K562 (cell line): ENCODE measurements around the gene PRR15L. TPM values are rescaled to one million over a fixed set of nuclear protein-coding genes. Genes with fewer than 3 reads are reported as not detected.

ENCODE experiments used
- BACH1 ChIP-seq: fragments of 200-800 bp; sonication (Bioruptor generic); IDR thresholded peaks from 2 replicates; pipeline ENCODE4 v1.6.1; 2016; ENCODE audit warnings: missing genetic modification characterization, missing compliant biosample characterization
- BRCA1 ChIP-seq, 2 experiments: fragments of 450-650 bp in 1 of 2; sonication (generic) in 1 of 2; formaldehyde crosslinking in 1 of 2; IDR thresholded peaks; 2 replicates each; pipeline versions ENCODE4 v1.5.0 to v1.6.1; 2017 to 2020; ENCODE audit warnings: mild to moderate bottlenecking in 1 of 2, missing genetic modification reagents in 1 of 2
- CC2D1A ChIP-seq: fragments of 450-650 bp; IDR thresholded peaks from 2 replicates; pipeline ENCODE4 v1.6.1; 2017; ENCODE audit warnings: mild to moderate bottlenecking
- CREBBP ChIP-seq: IDR thresholded peaks from one replicate; pipeline ENCODE4 v1.6.1; 2012; ENCODE audit warnings: low read depth, mild to moderate bottlenecking, control low read depth, inconsistent platforms, low read length
- DEAF1 ChIP-seq: fragments of 450-650 bp; formaldehyde crosslinking; IDR thresholded peaks from 2 replicates; pipeline ENCODE4 v1.4.0; 2020; ENCODE audit warnings: mild to moderate bottlenecking, moderate library complexity
- HIVEP1 ChIP-seq: fragments of 250-450 bp; sonication (Bioruptor Pico); IDR thresholded peaks from 2 replicates; pipeline ENCODE4 v1.4.0; 2020; ENCODE audit warnings: mild to moderate bottlenecking
- NCOA1 ChIP-seq: fragments of 450-650 bp; IDR thresholded peaks from 2 replicates; pipeline ENCODE4 v1.6.1; 2016; ENCODE audit warnings: low read depth
- NONO ChIP-seq, 2 experiments: fragments of 200-400 bp in 1 of 2; fragments of 450-650 bp in 1 of 2; formaldehyde crosslinking in 1 of 2; IDR thresholded peaks; 2 replicates each; pipeline ENCODE4 v1.6.1; 2017; ENCODE audit warnings: low read depth in 2 of 2, mild to moderate bottlenecking in 2 of 2, moderate library complexity in 2 of 2, low read length in 1 of 2
- RFX1 ChIP-seq: fragments of 450-650 bp; IDR thresholded peaks from 2 replicates; pipeline ENCODE4 v1.6.1; 2016; ENCODE audit warnings: mild to moderate bottlenecking, moderate library complexity
- SRSF9 ChIP-seq: fragments of 200-400 bp; formaldehyde crosslinking; IDR thresholded peaks from 2 replicates; pipeline ENCODE4 v1.6.1; 2017; ENCODE audit warnings: low read depth, low read length, borderline replicate concordance
- ZBTB1 ChIP-seq: sonication (generic); formaldehyde crosslinking; IDR thresholded peaks from 2 replicates; pipeline ENCODE4 v1.8.1; 2023; ENCODE audit warnings: missing genetic modification reagents, low read depth, mild to moderate bottlenecking, borderline replicate concordance
- ZKSCAN8 ChIP-seq: fragments of 200-800 bp; sonication (Bioruptor generic); IDR thresholded peaks from 2 replicates; pipeline ENCODE4 v1.6.1; 2016; ENCODE audit warnings: missing genetic modification characterization, missing compliant biosample characterization
- ZNF134 ChIP-seq: fragments of 250-450 bp; sonication (Bioruptor Pico); conservative IDR thresholded peaks from 2 replicates; pipeline ENCODE4 v1.4.0; 2020
- ZNF347 ChIP-seq: fragments of 450-650 bp; formaldehyde crosslinking; IDR thresholded peaks from 2 replicates; pipeline ENCODE4 v1.4.0; 2020; ENCODE audit warnings: low read depth, mild to moderate bottlenecking, moderate library complexity
- polyA plus RNA-seq, 8 experiments: library from polyadenylated mRNA; depleted of rRNA in 4 of 8; stranded (reverse) in 5 of 8; unstranded in 3 of 8; fragments of >200 nt; fragmentation: Nextera tagmentation in 2 of 8; fragmentation: Illumina TruSeq in 1 of 8; extraction: Ambion mirVana in 2 of 8; extraction: Trizol in 1 of 8; gene quantifications; 2 replicates each; pipeline versions ENCODE4 v1.2.1 to v1.2.3, GENCODE V29; 2011 to 2014; ENCODE audit warnings: inconsistent platforms in 1 of 8, missing spikeins in 1 of 8
- total RNA-seq, 7 experiments: library from RNA; depleted of rRNA in 6 of 7; stranded (reverse); fragments of >200 nt in 6 of 7; fragmentation: Illumina TruSeq in 2 of 7; extraction: Trizol in 2 of 7; gene quantifications; 2 replicates each; pipeline versions ENCODE4 v1.2.1 to v1.2.3, GENCODE V29; 2011 to 2021; ENCODE audit warnings: low replicate concordance in 1 of 7
- TF ChIP-seq, protein P1 (sequence below): fragments of 250-450 bp; sonication (Bioruptor Pico); IDR thresholded peaks from 2 replicates; pipeline ENCODE4 v1.4.0; 2020
- TF ChIP-seq, protein P2 (sequence below): sonication (generic); formaldehyde crosslinking; IDR thresholded peaks from 2 replicates; pipeline ENCODE4 v1.8.0; 2022; ENCODE audit warnings: missing genetic modification reagents, mild to moderate bottlenecking, borderline replicate concordance
- TF ChIP-seq, protein P3 (sequence below): fragments of 450-650 bp; formaldehyde crosslinking; IDR thresholded peaks from 2 replicates; pipeline ENCODE4 v1.4.0; 2022; ENCODE audit warnings: mild to moderate bottlenecking, moderate library complexity

PRR15L gene
- total and polyA plus RNA-seq, 9 of the 15 experiments (the other 6 are each of a cell fraction or from before 2014, with no cell fraction given), result 0.03 TPM; not detected in 8

DNA sequence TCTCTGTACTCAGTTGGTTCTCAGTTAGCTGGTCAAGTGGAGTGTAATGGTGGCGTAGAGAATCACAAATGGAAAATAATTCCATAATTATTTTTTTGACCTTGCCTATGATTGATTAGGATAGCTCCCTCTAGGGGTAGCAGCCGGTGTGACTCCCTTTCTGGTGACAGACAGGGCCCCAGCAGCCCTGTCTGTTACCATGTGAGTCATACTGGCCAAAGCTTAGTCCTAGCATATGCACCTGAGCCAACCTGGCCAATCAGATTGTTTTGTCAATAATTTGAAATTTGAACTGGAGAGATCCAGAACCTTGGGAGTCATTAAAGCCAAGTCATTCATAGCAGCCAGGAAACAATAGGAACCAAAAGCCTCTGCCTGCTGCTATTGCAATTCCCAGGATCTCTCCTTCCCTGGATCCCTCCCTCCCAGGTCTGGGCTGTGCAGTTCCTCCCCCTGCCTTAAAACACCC, 10.7 kb downstream of the PRR15L start (continued):
- TF ChIP-seq NONO (IDR thresholded peaks at IDR 0.05; ENCODE audit: low read depth in 2 of 2, low read length in 1 of 2) (no peak), ZNF134 (CRISPR knock-in tag) (no peak), ZNF347 (CRISPR knock-in tag) (no peak), CC2D1A (peak; percentile 61; the same call in 1 of the 2 replicates), CREBBP (no peak), BRCA1 (IDR thresholded peaks at IDR 0.05) (no peak), BRCA1 (CRISPR knock-in tag; IDR thresholded peaks at IDR 0.05) (no peak), ZKSCAN8 (CRISPR knock-in tag) (no peak), BACH1 (tag) (no peak), RFX1 (peak; percentile 61), ZBTB1 (CRISPR knock-in tag) (no peak), SRSF9 (no peak), DEAF1 (CRISPR knock-in tag) (no peak), HIVEP1 (CRISPR knock-in tag) (no peak), NCOA1 (no peak)
- TF ChIP-seq, protein P1, sequence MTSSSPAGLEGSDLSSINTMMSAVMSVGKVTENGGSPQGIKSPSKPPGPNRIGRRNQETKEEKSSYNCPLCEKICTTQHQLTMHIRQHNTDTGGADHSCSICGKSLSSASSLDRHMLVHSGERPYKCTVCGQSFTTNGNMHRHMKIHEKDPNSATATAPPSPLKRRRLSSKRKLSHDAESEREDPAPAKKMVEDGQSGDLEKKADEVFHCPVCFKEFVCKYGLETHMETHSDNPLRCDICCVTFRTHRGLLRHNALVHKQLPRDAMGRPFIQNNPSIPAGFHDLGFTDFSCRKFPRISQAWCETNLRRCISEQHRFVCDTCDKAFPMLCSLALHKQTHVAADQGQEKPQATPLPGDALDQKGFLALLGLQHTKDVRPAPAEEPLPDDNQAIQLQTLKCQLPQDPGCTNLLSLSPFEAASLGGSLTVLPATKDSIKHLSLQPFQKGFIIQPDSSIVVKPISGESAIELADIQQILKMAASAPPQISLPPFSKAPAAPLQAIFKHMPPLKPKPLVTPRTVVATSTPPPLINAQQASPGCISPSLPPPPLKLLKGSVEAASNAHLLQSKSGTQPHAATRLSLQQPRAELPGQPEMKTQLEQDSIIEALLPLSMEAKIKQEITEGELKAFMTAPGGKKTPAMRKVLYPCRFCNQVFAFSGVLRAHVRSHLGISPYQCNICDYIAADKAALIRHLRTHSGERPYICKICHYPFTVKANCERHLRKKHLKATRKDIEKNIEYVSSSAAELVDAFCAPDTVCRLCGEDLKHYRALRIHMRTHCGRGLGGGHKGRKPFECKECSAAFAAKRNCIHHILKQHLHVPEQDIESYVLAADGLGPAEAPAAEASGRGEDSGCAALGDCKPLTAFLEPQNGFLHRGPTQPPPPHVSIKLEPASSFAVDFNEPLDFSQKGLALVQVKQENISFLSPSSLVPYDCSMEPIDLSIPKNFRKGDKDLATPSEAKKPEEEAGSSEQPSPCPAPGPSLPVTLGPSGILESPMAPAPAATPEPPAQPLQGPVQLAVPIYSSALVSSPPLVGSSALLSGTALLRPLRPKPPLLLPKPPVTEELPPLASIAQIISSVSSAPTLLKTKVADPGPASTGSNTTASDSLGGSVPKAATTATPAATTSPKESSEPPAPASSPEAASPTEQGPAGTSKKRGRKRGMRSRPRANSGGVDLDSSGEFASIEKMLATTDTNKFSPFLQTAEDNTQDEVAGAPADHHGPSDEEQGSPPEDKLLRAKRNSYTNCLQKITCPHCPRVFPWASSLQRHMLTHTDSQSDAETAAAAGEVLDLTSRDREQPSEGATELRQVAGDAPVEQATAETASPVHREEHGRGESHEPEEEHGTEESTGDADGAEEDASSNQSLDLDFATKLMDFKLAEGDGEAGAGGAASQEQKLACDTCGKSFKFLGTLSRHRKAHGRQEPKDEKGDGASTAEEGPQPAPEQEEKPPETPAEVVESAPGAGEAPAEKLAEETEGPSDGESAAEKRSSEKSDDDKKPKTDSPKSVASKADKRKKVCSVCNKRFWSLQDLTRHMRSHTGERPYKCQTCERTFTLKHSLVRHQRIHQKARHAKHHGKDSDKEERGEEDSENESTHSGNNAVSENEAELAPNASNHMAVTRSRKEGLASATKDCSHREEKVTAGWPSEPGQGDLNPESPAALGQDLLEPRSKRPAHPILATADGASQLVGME (CRISPR knock-in tag), result no peak
- TF ChIP-seq, protein P2, sequence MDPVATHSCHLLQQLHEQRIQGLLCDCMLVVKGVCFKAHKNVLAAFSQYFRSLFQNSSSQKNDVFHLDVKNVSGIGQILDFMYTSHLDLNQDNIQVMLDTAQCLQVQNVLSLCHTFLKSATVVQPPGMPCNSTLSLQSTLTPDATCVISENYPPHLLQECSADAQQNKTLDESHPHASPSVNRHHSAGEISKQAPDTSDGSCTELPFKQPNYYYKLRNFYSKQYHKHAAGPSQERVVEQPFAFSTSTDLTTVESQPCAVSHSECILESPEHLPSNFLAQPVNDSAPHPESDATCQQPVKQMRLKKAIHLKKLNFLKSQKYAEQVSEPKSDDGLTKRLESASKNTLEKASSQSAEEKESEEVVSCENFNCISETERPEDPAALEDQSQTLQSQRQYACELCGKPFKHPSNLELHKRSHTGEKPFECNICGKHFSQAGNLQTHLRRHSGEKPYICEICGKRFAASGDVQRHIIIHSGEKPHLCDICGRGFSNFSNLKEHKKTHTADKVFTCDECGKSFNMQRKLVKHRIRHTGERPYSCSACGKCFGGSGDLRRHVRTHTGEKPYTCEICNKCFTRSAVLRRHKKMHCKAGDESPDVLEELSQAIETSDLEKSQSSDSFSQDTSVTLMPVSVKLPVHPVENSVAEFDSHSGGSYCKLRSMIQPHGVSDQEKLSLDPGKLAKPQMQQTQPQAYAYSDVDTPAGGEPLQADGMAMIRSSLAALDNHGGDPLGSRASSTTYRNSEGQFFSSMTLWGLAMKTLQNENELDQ (CRISPR knock-in tag), result no peak
- TF ChIP-seq, protein P3, sequence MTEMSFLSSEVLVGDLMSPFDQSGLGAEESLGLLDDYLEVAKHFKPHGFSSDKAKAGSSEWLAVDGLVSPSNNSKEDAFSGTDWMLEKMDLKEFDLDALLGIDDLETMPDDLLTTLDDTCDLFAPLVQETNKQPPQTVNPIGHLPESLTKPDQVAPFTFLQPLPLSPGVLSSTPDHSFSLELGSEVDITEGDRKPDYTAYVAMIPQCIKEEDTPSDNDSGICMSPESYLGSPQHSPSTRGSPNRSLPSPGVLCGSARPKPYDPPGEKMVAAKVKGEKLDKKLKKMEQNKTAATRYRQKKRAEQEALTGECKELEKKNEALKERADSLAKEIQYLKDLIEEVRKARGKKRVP (CRISPR knock-in tag), result no peak
